SK-N-DZ (cell line): ENCODE results near the gene GJA9.

Experiments used
- DNase-seq: peaks from one replicate; pipeline ENCODE4 v3.0.0-alpha.2; 2015; ENCODE audit warnings: low spot score
- small RNA-seq, 2 experiments: library from RNA; depleted of rRNA; stranded (forward); fragments of <200 nt; gene quantifications; one replicate each; pipeline ENCODE3, GENCODE V24; 2014

GJA9 gene

GRCh38 chr1:38831731-38832369, 49.5 kb downstream of the GJA9 start:
- DNase-seq: no peak

GRCh38 chr1:38829368-38829767, 52.0 kb downstream of the GJA9 start:
- no peak for DNase-seq

GRCh38 chr1:38827318-38827717, 54.1 kb downstream of the GJA9 start:
- DNase-seq: no peak

DNA sequence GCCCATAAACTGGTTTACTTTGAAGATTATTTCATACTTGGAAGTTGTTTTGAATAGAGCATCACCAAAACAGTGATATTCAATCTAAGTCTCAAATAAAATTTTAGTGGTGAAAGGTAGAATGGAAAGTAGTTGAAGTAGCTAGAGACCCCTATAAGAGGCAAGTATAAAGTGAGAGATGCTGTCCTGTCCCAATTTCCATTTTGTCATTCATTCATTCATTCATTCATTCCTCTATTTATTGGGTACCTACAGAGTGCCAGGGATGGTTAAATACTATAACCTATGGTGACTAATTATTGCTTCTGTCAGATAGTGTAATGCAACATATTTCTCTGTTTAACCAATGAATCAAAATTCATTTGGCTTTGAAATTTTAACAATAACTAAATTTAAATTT, 54.5 kb downstream of the GJA9 start:
- no peak for DNase-seq

DNA sequence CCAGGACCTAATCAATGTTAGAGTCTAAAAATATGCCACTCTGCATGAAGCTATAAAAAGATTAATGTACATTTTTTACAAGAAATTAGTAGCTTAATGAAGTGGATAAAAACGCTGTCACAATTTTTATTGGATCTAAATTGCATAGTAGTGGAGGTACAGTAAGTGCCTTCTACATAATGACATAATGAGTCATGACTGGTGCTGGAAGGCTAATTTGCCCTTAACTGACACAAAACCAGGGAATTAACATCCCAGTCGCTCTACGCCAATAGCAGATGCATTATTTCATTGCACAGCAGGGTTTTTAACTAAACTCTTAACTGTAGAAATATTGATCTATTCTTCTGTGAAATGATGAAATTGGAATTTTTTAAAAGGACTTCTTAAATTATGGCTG, 55.1 kb downstream of the GJA9 start:
- DNase-seq: no peak

Small RNA genes lying within 50 kb of the gene (small RNA-seq; reads per million reads assigned to genes)
- gene GJA9-MYCBP (0 reads per million in 2 experiments), gene RNU6-605P (0 reads per million in 2 experiments)
